Measurements from ENCODE around the gene TAF6. TPM values are rescaled to one million over a fixed set of nuclear protein-coding genes. Genes with fewer than 3 reads are reported as not detected.

TAF6 gene
- total and polyA plus RNA-seq, 9 of the 15 experiments (the other 6 are each of a cell fraction or from before 2014, with no cell fraction given), result 0.78 to 78.7 (median 21.3) TPM

- TF ChIP-seq ATF2 (CRISPR knock-in tag; IDR thresholded peaks at IDR 0.05), result no peak
- TF ChIP-seq PCBP1 (IDR thresholded peaks at IDR 0.05; ENCODE audit: low read depth, low read length, poor library complexity, severe bottlenecking), result peak; percentile 21
- TF ChIP-seq ELK3 (CRISPR knock-in tag; IDR thresholded peaks at IDR 0.05), result no peak
- peak; percentile 46; the same call in 1 of the 2 replicates for TF ChIP-seq HLTF (IDR thresholded peaks at IDR 0.05)
- peak in 2 of 3 experiments; percentile 74 to 81 for TF ChIP-seq YY1 (IDR thresholded peaks at IDR 0.05; ENCODE audit: borderline replicate concordance in 1 of 3, control insufficient read depth in 1 of 3, extremely low read depth in 1 of 3, insufficient read depth in 3 of 3, insufficient read length in 1 of 3, insufficient replicate concordance in 2 of 3, low read depth in 1 of 3, low read length in 2 of 3)
- TF ChIP-seq ZNF696 (CRISPR knock-in tag; conservative IDR thresholded peaks at IDR 0.05), result no peak
- peak; percentile 75 for TF ChIP-seq SAP30 (IDR thresholded peaks at IDR 0.05; ENCODE audit: borderline replicate concordance, insufficient read depth, low read depth, low read length, poor library complexity, severe bottlenecking)
- TF ChIP-seq THAP7 (CRISPR knock-in tag; IDR thresholded peaks at IDR 0.05), result no peak
- TF ChIP-seq BRD9 (IDR thresholded peaks at IDR 0.05; ENCODE audit: low read depth, partially characterized antibody), result peak; percentile 20
- peak; percentile 76; the same call in 1 of the 2 replicates for TF ChIP-seq ZNF766 (CRISPR knock-in tag; conservative IDR thresholded peaks at IDR 0.05)
- peak; percentile 91 to 97 for TF ChIP-seq MAZ (CRISPR knock-in tag; conservative IDR thresholded peaks at IDR 0.05 in 1 of 2, IDR thresholded peaks at IDR 0.05 in 1 of 2)
- TF ChIP-seq TFAP4 (CRISPR knock-in tag; IDR thresholded peaks at IDR 0.05; ENCODE audit: borderline replicate concordance), result peak; percentile 81
- TF ChIP-seq ZNF830 (CRISPR knock-in tag; IDR thresholded peaks at IDR 0.05), result peak; percentile 66; the same call in 1 of the 2 replicates
- peak; percentile 57 for TF ChIP-seq HNRNPLL (IDR thresholded peaks at IDR 0.05; ENCODE audit: low read depth, low read length, poor library complexity, severe bottlenecking)
- no peak for TF ChIP-seq E2F5 (CRISPR knock-in tag; IDR thresholded peaks at IDR 0.05)
- TF ChIP-seq NFE2L1 (tag; IDR thresholded peaks at IDR 0.05; ENCODE audit: borderline replicate concordance, low read depth), result no peak
- TF ChIP-seq RCOR1 (IDR thresholded peaks at IDR 0.05; ENCODE audit: borderline replicate concordance in 1 of 2, low read depth in 2 of 2, low read length in 2 of 2), result peak in 1 of 2 experiments; percentile 69; a peak in 2 of 4 replicates
- TF ChIP-seq ZNF143 (CRISPR knock-in tag; IDR thresholded peaks at IDR 0.05), result peak; percentile 37; the same call in 1 of the 2 replicates
- peak; percentile 72 for TF ChIP-seq ATF7 (IDR thresholded peaks at IDR 0.05)
- TF ChIP-seq MAFF (IDR thresholded peaks at IDR 0.05; ENCODE audit: low read length), result no peak
Observed at GRCh38 chr7:100158229-100159098, 39.3 kb upstream of the TAF6 start, which contains the start of gene TRAPPC14 (continued).

All from K562 (cell line).